Liver (tissue), 9 donors: ENCODE measurements around the gene TGM2. TPM values are rescaled to one million over a fixed set of nuclear protein-coding genes. Genes with fewer than 3 reads are reported as not detected.

Source experiments
- DNase-seq: peaks from one replicate; pipeline ENCODE4 v3.0.0-alpha.2; 2017; ENCODE audit warnings: low spot score
- H3K27ac ChIP-seq, 2 donors: one replicate each; pipeline ENCODE4 v1.7.0; 2013; ENCODE audit warnings: inconsistent platforms in 2 of 2, low read length in 2 of 2, control low read depth in 1 of 2, low read depth in 1 of 2, mild to moderate bottlenecking in 1 of 2
- H3K27me3 ChIP-seq, 4 donors: one replicate each; pipeline versions ENCODE4 v1.6.1 to v1.7.0; 2013; ENCODE audit warnings: low read length in 3 of 4, inconsistent platforms in 1 of 4, mild to moderate bottlenecking in 1 of 4, moderate library complexity in 1 of 4; ENCODE audit not compliant: control insufficient read depth in 4 of 4, insufficient read depth in 4 of 4
- H3K36me3 ChIP-seq, 4 donors: one replicate each; pipeline versions ENCODE4 v1.6.1 to v1.7.0; 2013; ENCODE audit warnings: low read length in 3 of 4, mild to moderate bottlenecking in 3 of 4, low read depth in 1 of 4, moderate library complexity in 1 of 4; ENCODE audit not compliant: control insufficient read depth in 4 of 4, insufficient read depth in 3 of 4
- H3K4me1 ChIP-seq, 4 donors: one replicate each; pipeline versions ENCODE4 v1.6.1 to v1.7.0; 2013; ENCODE audit warnings: low read length in 3 of 4, mild to moderate bottlenecking in 3 of 4, moderate library complexity in 1 of 4; ENCODE audit not compliant: control insufficient read depth in 4 of 4, insufficient read depth in 4 of 4
- H3K4me3 ChIP-seq, 3 donors: one replicate each; pipeline versions ENCODE4 v1.6.1 to v1.7.0; 2013; ENCODE audit warnings: low read length in 3 of 3, control low read depth in 1 of 3, low read depth in 1 of 3, mild to moderate bottlenecking in 1 of 3
- H3K9ac ChIP-seq, 2 donors: one replicate each; pipeline ENCODE4 v1.7.0; 2013; ENCODE audit warnings: low read length in 2 of 2, mild to moderate bottlenecking in 2 of 2, moderate library complexity in 2 of 2, control low read depth in 1 of 2, low read depth in 1 of 2
- H3K9me3 ChIP-seq, 4 donors: one replicate each; pipeline versions ENCODE4 v1.6.1 to v1.7.0; 2013; ENCODE audit warnings: low read length in 3 of 4; ENCODE audit not compliant: control insufficient read depth in 4 of 4
- EGR1 ChIP-seq, 2 donors: IDR thresholded peaks; 2 replicates each; pipeline ENCODE4 v1.6.1; 2016 to 2018; ENCODE audit warnings: antibody characterized with exemption in 2 of 2, low read depth in 2 of 2
- FOXA1 ChIP-seq: IDR thresholded peaks from 2 replicates; pipeline ENCODE4 v1.6.1; 2016; ENCODE audit warnings: antibody characterized with exemption
- FOXA2 ChIP-seq: IDR thresholded peaks from 2 replicates; pipeline ENCODE4 v1.6.1; 2016; ENCODE audit warnings: antibody characterized with exemption
- GABPA ChIP-seq, 2 donors: IDR thresholded peaks in 1 of 2; conservative IDR thresholded peaks in 1 of 2; 2 replicates each; pipeline ENCODE4 v1.6.1; 2016; ENCODE audit warnings: antibody characterized with exemption in 2 of 2, mild to moderate bottlenecking in 1 of 2, moderate library complexity in 1 of 2
- HNF4A ChIP-seq, 2 donors: conservative IDR thresholded peaks; 2 replicates each; pipeline ENCODE4 v1.6.1; 2016; ENCODE audit warnings: antibody characterized with exemption in 2 of 2, mild to moderate bottlenecking in 2 of 2
- HNF4G ChIP-seq: IDR thresholded peaks from 2 replicates; pipeline ENCODE4 v1.6.1; 2016; ENCODE audit warnings: antibody characterized with exemption
- JUND ChIP-seq, 2 donors: IDR thresholded peaks; 2 replicates each; pipeline ENCODE4 v1.6.1; 2016; ENCODE audit warnings: antibody characterized with exemption in 2 of 2
- NR2F2 ChIP-seq: IDR thresholded peaks from 2 replicates; pipeline ENCODE4 v1.6.1; 2016; ENCODE audit warnings: antibody characterized with exemption
- RAD21 ChIP-seq, 2 donors: IDR thresholded peaks; 2 replicates each; pipeline ENCODE4 v1.6.1; 2016; ENCODE audit warnings: antibody characterized with exemption in 2 of 2, mild to moderate bottlenecking in 2 of 2
- RXRA ChIP-seq, 2 donors: IDR thresholded peaks; 2 replicates each; pipeline ENCODE4 v1.6.1; 2017 to 2018; ENCODE audit warnings: antibody characterized with exemption in 2 of 2, mild to moderate bottlenecking in 1 of 2
- SP1 ChIP-seq: IDR thresholded peaks from 2 replicates; pipeline ENCODE4 v1.6.1; 2018; ENCODE audit warnings: antibody characterized with exemption, mild to moderate bottlenecking
- TAF1 ChIP-seq: conservative IDR thresholded peaks from 2 replicates; pipeline ENCODE4 v1.6.1; 2016; ENCODE audit warnings: antibody characterized with exemption, mild to moderate bottlenecking
- YY1 ChIP-seq: IDR thresholded peaks from 2 replicates; pipeline ENCODE4 v1.6.1; 2016; ENCODE audit warnings: antibody characterized with exemption, mild to moderate bottlenecking
- WGBS: extraction: QIAGEN DNeasy Blood & Tissue Kit; methylation state at CpG from one replicate; pipeline ENCODE4 v1.1.7; 2013; 5-methylcytosine and 5-hydroxymethylcytosine counted together
- polyA plus RNA-seq, 2 donors: library from polyadenylated mRNA; stranded (reverse) in 1 of 2; unstranded in 1 of 2; fragments of 200-250 nt in 1 of 2; fragments of >200 nt in 1 of 2; fragmentation: Nextera tagmentation in 1 of 2; extraction: Ambion mirVana in 1 of 2; gene quantifications; one replicate each; pipeline versions ENCODE4 v1.2.1 to v1.2.3, GENCODE V29; 2013 to 2015
- total RNA-seq, 2 donors: library from RNA; depleted of rRNA; stranded (reverse); fragments of >200 nt; gene quantifications; one replicate each; pipeline ENCODE4 v1.2.3, GENCODE V29; 2014
- TF ChIP-seq, protein P1 (sequence below): IDR thresholded peaks from 2 replicates; pipeline ENCODE4 v1.6.1; 2016; ENCODE audit warnings: antibody characterized with exemption, mild to moderate bottlenecking
- TF ChIP-seq, protein P2 (sequence below): IDR thresholded peaks from 2 replicates; pipeline ENCODE4 v1.6.1; 2016; ENCODE audit warnings: antibody characterized with exemption
- TF ChIP-seq, protein P3 (sequence below): IDR thresholded peaks from 2 replicates; pipeline ENCODE4 v1.6.1; 2016; ENCODE audit warnings: antibody characterized with exemption
- TF ChIP-seq, protein P4 (sequence below): IDR thresholded peaks from 2 replicates; pipeline ENCODE4 v1.6.1; 2016; ENCODE audit warnings: antibody characterized with exemption
- TF ChIP-seq, protein P5 (sequence below): fragments of 150-350 bp; IDR thresholded peaks from 2 replicates; pipeline ENCODE4 v1.5.1; 2017; ENCODE audit warnings: improper control_type of control experiment, low read depth, low read length; ENCODE audit not compliant: missing input control
- donor health status: healthy.
- donor health status: healthy.
- donor health status: healthy.
- donor health status: healthy.
- donor health status: healthy.

TGM2 gene
- total and polyA plus RNA-seq, 4 donors = 106 to 375 (median 190) TPM

DNA sequence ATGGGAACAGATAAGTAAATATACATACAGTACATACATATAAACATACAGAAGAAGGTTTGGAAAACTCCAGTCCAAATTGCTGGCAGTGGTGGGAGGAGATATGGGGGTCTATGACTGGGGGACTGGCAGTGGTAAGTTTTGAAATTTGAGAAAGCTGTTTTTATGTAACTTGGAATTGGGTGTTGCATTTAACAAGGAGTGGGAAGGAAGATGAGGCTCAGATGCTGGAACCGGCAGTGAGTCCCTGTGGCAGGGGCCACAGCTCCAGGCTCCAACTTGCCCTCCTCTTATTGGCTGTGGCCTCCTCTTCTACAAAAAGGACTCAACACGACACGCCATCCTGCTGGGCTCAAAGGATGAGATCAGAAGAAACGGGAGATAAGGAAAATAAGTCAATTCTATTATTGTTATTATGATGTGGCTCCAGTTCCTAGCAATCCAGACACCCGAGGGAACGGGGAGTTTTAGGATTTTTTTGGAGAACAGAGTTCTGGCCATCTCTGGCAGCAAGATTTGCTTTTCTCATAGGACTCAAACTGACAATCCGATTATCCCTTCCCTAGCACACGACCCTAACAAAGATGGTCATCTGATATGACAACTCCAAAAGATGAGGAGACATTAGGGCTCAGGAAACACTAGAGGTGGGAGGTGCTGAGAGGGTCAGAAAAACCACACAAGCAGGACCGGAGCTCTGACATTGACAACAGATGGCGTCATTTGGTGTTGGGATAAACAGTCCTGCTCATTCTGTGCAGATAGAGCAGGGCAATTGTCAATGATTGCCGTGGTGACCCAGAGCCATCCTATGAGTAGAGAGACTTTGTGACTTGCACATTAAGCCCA is 6.0 kb upstream of the TGM2 start:
- no peak for TF ChIP-seq EGR1 (IDR thresholded peaks at IDR 0.05; ENCODE audit: low read depth in 2 of 2)
- no peak for TF ChIP-seq RAD21 (IDR thresholded peaks at IDR 0.05)
- TF ChIP-seq GABPA (IDR thresholded peaks at IDR 0.05 in 1 of 2, conservative IDR thresholded peaks at IDR 0.05 in 1 of 2) = no peak
- no peak for TF ChIP-seq TAF1
- TF ChIP-seq, protein P1, sequence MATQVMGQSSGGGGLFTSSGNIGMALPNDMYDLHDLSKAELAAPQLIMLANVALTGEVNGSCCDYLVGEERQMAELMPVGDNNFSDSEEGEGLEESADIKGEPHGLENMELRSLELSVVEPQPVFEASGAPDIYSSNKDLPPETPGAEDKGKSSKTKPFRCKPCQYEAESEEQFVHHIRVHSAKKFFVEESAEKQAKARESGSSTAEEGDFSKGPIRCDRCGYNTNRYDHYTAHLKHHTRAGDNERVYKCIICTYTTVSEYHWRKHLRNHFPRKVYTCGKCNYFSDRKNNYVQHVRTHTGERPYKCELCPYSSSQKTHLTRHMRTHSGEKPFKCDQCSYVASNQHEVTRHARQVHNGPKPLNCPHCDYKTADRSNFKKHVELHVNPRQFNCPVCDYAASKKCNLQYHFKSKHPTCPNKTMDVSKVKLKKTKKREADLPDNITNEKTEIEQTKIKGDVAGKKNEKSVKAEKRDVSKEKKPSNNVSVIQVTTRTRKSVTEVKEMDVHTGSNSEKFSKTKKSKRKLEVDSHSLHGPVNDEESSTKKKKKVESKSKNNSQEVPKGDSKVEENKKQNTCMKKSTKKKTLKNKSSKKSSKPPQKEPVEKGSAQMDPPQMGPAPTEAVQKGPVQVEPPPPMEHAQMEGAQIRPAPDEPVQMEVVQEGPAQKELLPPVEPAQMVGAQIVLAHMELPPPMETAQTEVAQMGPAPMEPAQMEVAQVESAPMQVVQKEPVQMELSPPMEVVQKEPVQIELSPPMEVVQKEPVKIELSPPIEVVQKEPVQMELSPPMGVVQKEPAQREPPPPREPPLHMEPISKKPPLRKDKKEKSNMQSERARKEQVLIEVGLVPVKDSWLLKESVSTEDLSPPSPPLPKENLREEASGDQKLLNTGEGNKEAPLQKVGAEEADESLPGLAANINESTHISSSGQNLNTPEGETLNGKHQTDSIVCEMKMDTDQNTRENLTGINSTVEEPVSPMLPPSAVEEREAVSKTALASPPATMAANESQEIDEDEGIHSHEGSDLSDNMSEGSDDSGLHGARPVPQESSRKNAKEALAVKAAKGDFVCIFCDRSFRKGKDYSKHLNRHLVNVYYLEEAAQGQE = no peak
- no peak for TF ChIP-seq HNF4A (conservative IDR thresholded peaks at IDR 0.05)
- TF ChIP-seq, protein P2, sequence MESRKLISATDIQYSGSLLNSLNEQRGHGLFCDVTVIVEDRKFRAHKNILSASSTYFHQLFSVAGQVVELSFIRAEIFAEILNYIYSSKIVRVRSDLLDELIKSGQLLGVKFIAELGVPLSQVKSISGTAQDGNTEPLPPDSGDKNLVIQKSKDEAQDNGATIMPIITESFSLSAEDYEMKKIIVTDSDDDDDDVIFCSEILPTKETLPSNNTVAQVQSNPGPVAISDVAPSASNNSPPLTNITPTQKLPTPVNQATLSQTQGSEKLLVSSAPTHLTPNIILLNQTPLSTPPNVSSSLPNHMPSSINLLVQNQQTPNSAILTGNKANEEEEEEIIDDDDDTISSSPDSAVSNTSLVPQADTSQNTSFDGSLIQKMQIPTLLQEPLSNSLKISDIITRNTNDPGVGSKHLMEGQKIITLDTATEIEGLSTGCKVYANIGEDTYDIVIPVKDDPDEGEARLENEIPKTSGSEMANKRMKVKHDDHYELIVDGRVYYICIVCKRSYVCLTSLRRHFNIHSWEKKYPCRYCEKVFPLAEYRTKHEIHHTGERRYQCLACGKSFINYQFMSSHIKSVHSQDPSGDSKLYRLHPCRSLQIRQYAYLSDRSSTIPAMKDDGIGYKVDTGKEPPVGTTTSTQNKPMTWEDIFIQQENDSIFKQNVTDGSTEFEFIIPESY = no peak
- TF ChIP-seq FOXA1 = no peak
- TF ChIP-seq, protein P3, sequence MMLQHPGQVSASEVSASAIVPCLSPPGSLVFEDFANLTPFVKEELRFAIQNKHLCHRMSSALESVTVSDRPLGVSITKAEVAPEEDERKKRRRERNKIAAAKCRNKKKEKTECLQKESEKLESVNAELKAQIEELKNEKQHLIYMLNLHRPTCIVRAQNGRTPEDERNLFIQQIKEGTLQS = no peak
- no peak for TF ChIP-seq SP1
- TF ChIP-seq NR2F2 = no peak
- no peak for TF ChIP-seq FOXA2
- TF ChIP-seq, protein P4, sequence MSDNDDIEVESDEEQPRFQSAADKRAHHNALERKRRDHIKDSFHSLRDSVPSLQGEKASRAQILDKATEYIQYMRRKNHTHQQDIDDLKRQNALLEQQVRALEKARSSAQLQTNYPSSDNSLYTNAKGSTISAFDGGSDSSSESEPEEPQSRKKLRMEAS = no peak
- no peak for TF ChIP-seq YY1
- TF ChIP-seq HNF4G = no peak
- no peak for TF ChIP-seq JUND (IDR thresholded peaks at IDR 0.05)
- TF ChIP-seq, protein P5, sequence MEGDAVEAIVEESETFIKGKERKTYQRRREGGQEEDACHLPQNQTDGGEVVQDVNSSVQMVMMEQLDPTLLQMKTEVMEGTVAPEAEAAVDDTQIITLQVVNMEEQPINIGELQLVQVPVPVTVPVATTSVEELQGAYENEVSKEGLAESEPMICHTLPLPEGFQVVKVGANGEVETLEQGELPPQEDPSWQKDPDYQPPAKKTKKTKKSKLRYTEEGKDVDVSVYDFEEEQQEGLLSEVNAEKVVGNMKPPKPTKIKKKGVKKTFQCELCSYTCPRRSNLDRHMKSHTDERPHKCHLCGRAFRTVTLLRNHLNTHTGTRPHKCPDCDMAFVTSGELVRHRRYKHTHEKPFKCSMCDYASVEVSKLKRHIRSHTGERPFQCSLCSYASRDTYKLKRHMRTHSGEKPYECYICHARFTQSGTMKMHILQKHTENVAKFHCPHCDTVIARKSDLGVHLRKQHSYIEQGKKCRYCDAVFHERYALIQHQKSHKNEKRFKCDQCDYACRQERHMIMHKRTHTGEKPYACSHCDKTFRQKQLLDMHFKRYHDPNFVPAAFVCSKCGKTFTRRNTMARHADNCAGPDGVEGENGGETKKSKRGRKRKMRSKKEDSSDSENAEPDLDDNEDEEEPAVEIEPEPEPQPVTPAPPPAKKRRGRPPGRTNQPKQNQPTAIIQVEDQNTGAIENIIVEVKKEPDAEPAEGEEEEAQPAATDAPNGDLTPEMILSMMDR = no peak
- TF ChIP-seq RXRA (IDR thresholded peaks at IDR 0.05) = no peak
- Histone ChIP-seq H3K4me3 (no peak overlapping the region), H3K9me3 (no peaks in the 10 kb centered on the region), H3K9ac (no peak overlapping the region), H3K4me1 (peaks cover 5 to 33% (median 22%) of the 10 kb centered on the region in 4 donors), H3K27me3 (no peaks in the 10 kb centered on the region), H3K36me3 (no peaks in the 10 kb centered on the region), H3K27ac (no peak overlapping the region)
- WGBS = 73% methylated on average over 11 of the region's 11 CpGs
- no peak for DNase-seq
